SK-N-SH (cell line): ENCODE data around the gene PABPN1L. TPM values are rescaled to one million over a fixed set of nuclear protein-coding genes. Genes with fewer than 3 reads are reported as not detected.

Experiments used
- CTCF ChIA-PET: fragments of 300-600, 350-600 bp; formaldehyde crosslinking; extraction: SDS; loops from one replicate; lab custom pipeline; 2021; lab: Yijun Ruan, JAX
- POLR2A ChIA-PET: fragments of 350-600 bp; sonication (Branson Sonifier 250); formaldehyde crosslinking; extraction: SDS; loops from one replicate; lab custom pipeline; 2020; ENCODE audit warnings: antibody characterized with exemption, inconsistent platforms; lab: Yijun Ruan, JAX
- DNase-seq: peaks from one replicate; pipeline ENCODE4 v3.0.0; 2012
- H2AFZ ChIP-seq: fragments of 200-600 bp; sonication (generic); 2 replicates; pipeline ENCODE4 v1.8.1; 2016; ENCODE audit warnings: antibody characterized with exemption, mild to moderate bottlenecking, low read depth
- H3F3A ChIP-seq: fragments of 200-600 bp; sonication (generic); replicated peaks from 2 replicates; pipeline ENCODE3; 2016; ENCODE audit warnings: antibody characterized with exemption, mild to moderate bottlenecking; ENCODE audit not compliant: insufficient read depth
- H3K27ac ChIP-seq, 2 experiments: fragments of 200-500 bp in 1 of 2; fragments of 200-600 bp in 1 of 2; sonication (Bioruptor generic) in 1 of 2; sonication (generic), shearing (Covaris generic) in 1 of 2; 2 replicates each; pipeline versions ENCODE4 v1.5.1 to v1.6.1; 2014 to 2016; ENCODE audit warnings: low read depth in 2 of 2, inconsistent platforms in 1 of 2, low read length in 1 of 2, mild to moderate bottlenecking in 1 of 2, mixed read lengths in 1 of 2
- H3K27me3 ChIP-seq: fragments of 200-600 bp; sonication (generic), shearing (Covaris generic); 2 replicates; pipeline ENCODE4 v1.6.1; 2016; ENCODE audit warnings: mixed run types; ENCODE audit not compliant: insufficient read depth
- H3K36me3 ChIP-seq, 2 experiments: fragments of 200-500 bp in 1 of 2; fragments of 200-600 bp in 1 of 2; sonication (Bioruptor generic) in 1 of 2; sonication (generic) in 1 of 2; replicated peaks in 1 of 2; 2 replicates each; pipeline versions ENCODE3 to v1.5.1; 2014 to 2016; ENCODE audit warnings: low read length in 1 of 2, mild to moderate bottlenecking in 1 of 2; ENCODE audit not compliant: insufficient read depth in 2 of 2, control insufficient read depth in 1 of 2
- H3K4me1 ChIP-seq, 2 experiments: fragments of 200-500 bp in 1 of 2; fragments of 200-600 bp in 1 of 2; sonication (Bioruptor generic) in 1 of 2; sonication (generic), shearing (Covaris generic) in 1 of 2; 2 replicates each; pipeline versions ENCODE4 v1.5.1 to v1.6.1; 2014 to 2016; ENCODE audit warnings: low read depth in 1 of 2, low read length in 1 of 2, mixed run types in 1 of 2; ENCODE audit not compliant: insufficient read depth in 2 of 2, control insufficient read depth in 1 of 2
- H3K4me2 ChIP-seq: fragments of 200-600 bp; sonication (generic), shearing (Covaris generic); 2 replicates; pipeline ENCODE4 v1.6.1; 2017; ENCODE audit warnings: mixed run types
- H3K4me3 ChIP-seq, 2 experiments: fragments of 200-500 bp in 1 of 2; fragments of 200-600 bp in 1 of 2; sonication (Bioruptor generic) in 1 of 2; sonication (generic), shearing (Covaris generic) in 1 of 2; 2 replicates each; pipeline versions ENCODE4 v1.5.1 to v1.8.1; 2014 to 2016; ENCODE audit warnings: low read depth in 2 of 2, inconsistent platforms in 1 of 2, low read length in 1 of 2, mild to moderate bottlenecking in 1 of 2, mixed read lengths in 1 of 2, moderate library complexity in 1 of 2
- H3K79me2 ChIP-seq: fragments of 200-600 bp; sonication (generic); 2 replicates; pipeline ENCODE4 v1.8.1; 2017; ENCODE audit warnings: mild to moderate bottlenecking; ENCODE audit not compliant: insufficient read depth
- H3K9ac ChIP-seq: fragments of 200-600 bp; sonication (generic); 2 replicates; pipeline ENCODE4 v1.6.1; 2017; ENCODE audit warnings: mixed run types
- H3K9me2 ChIP-seq: fragments of 200-600 bp; sonication (generic); 2 replicates; pipeline ENCODE4 v1.6.1; 2017; ENCODE audit warnings: mixed run types
- H3K9me3 ChIP-seq: fragments of 200-600 bp; sonication (generic); 2 replicates; pipeline ENCODE4 v1.6.1; 2017; ENCODE audit warnings: mixed run types, mild to moderate bottlenecking, moderate library complexity
- H4K20me1 ChIP-seq: fragments of 200-600 bp; sonication (generic); 2 replicates; pipeline ENCODE4 v1.6.1; 2017; ENCODE audit warnings: mild to moderate bottlenecking, mixed run types; ENCODE audit not compliant: insufficient read depth
- CTCF ChIP-seq: fragments of 200-600 bp; sonication (generic); IDR thresholded peaks from 2 replicates; pipeline ENCODE4 v1.6.1; 2017; ENCODE audit warnings: antibody characterized with exemption, mild to moderate bottlenecking, moderate library complexity
- ELF1 ChIP-seq: IDR thresholded peaks from 2 replicates; pipeline ENCODE4 v1.4.0; 2012
- EP300 ChIP-seq, 2 experiments: IDR thresholded peaks; 2 replicates each; pipeline versions ENCODE4 v1.4.0 to v1.6.1; 2012; ENCODE audit warnings: borderline replicate concordance in 1 of 2, low read depth in 1 of 2, low read length in 1 of 2
- EZH2phosphoT487 ChIP-seq: fragments of 200-600 bp; sonication (generic); IDR thresholded peaks from 2 replicates; pipeline ENCODE4 v1.6.1; 2017; ENCODE audit warnings: low read depth, mixed run types, mild to moderate bottlenecking, antibody characterized with exemption, moderate library complexity, borderline replicate concordance
- FOXJ3 ChIP-seq: sonication (generic); formaldehyde crosslinking; IDR thresholded peaks from 2 replicates; pipeline ENCODE4 v1.5.1; 2020; ENCODE audit warnings: mild to moderate bottlenecking, missing genetic modification reagents
- GABPA ChIP-seq: IDR thresholded peaks from 2 replicates; pipeline ENCODE4 v1.4.0; 2012; ENCODE audit warnings: low read depth, mild to moderate bottlenecking
- GATA2 ChIP-seq: sonication (generic); formaldehyde crosslinking; IDR thresholded peaks from 2 replicates; pipeline ENCODE4 v1.5.0; 2020; ENCODE audit warnings: mild to moderate bottlenecking, missing genetic modification reagents
- MAX ChIP-seq: IDR thresholded peaks from 2 replicates; pipeline ENCODE4 v1.4.0; 2012; ENCODE audit warnings: low read depth
- MEF2A ChIP-seq: IDR thresholded peaks from 2 replicates; pipeline ENCODE4 v1.4.0; 2012; ENCODE audit warnings: low read depth, borderline replicate concordance
- MXI1 ChIP-seq: IDR thresholded peaks from 2 replicates; pipeline ENCODE4 v1.6.1; 2012; ENCODE audit warnings: mild to moderate bottlenecking, low read depth, low read length, improper control_type of control experiment
- NFIC ChIP-seq: IDR thresholded peaks from 2 replicates; pipeline ENCODE4 v1.4.0; 2012; ENCODE audit warnings: borderline replicate concordance
- NRF1 ChIP-seq: IDR thresholded peaks from 2 replicates; pipeline ENCODE4 v1.6.1; 2012; ENCODE audit warnings: low read depth, mild to moderate bottlenecking, low read length
- POLR2AphosphoS5 ChIP-seq: IDR thresholded peaks from 2 replicates; pipeline ENCODE4 v1.6.1; 2012; ENCODE audit warnings: low read depth, low read length
- RFX5 ChIP-seq: IDR thresholded peaks from 2 replicates; pipeline ENCODE4 v1.6.1; 2012; ENCODE audit warnings: mild to moderate bottlenecking, improper control_type of control experiment, low read length
- RXRA ChIP-seq: IDR thresholded peaks from 2 replicates; pipeline ENCODE4 v1.4.0; 2012; ENCODE audit warnings: low read depth, mild to moderate bottlenecking, borderline replicate concordance
- WGBS: methylation state at CpG from one replicate; pipeline ENCODE4 v1.1.6; 2017; ENCODE audit warnings: low lambda C conversion rate; 5-methylcytosine and 5-hydroxymethylcytosine counted together
- polyA plus RNA-seq, 3 experiments: library from polyadenylated mRNA; depleted of rRNA; stranded (reverse); fragments of >200 nt; gene quantifications; 2 replicates each; pipeline ENCODE4 v1.2.3, GENCODE V29; 2012
- TF ChIP-seq, protein P1 (sequence below): IDR thresholded peaks from 2 replicates; pipeline ENCODE4 v1.4.0; 2012; ENCODE audit warnings: low read depth, borderline replicate concordance
- TF ChIP-seq, protein P2 (sequence below): IDR thresholded peaks from 2 replicates; pipeline ENCODE4; 2012
- TF ChIP-seq, protein P3 (sequence below): IDR thresholded peaks from 2 replicates; pipeline ENCODE4 v1.4.0; 2012; ENCODE audit warnings: low read depth, borderline replicate concordance

The PABPN1L gene
- polyA plus RNA-seq, 1 of the 3 experiments (the other 2 are of a cell fraction), result not detected

DNA sequence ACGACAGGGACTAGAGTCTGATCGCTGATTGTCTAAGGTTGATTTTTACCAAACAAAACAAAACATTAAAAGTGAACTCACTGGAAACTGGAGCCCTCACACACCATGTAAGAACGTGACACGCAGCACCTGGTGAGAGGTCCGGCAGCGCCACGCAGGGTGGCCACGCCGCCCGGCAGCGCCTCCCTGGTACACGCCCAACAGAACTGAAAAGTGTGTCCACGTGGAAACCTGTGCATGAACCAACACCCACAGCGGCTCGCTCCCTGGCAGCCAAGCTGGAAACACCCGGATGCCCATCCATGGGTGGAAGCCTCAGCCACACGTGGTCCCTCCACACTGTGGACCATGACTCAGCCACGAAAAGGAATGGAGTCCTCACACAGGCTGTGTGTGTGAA, 18.8 kb downstream of the PABPN1L start:
- ChIA-PET CTCF (interaction anchor here (0.7 to 2.6 kb wide), 2 partner anchors 10 to 206 kb away, joined by 3 to 14 read pairs; partner anchors contain the start of genes GALNS and TRAPPC2L), POLR2A (no interaction called here)
- Histone ChIP-seq H2AFZ (no peak overlapping the region), H3K4me3 (no peak overlapping the region), H3K36me3 (peaks cover 0 to 10% of the 10 kb centered on the region in 2 experiments), H3K27ac (no peak overlapping the region), H3K4me2 (no peak overlapping the region), H3K9ac (no peak overlapping the region), H3F3A (no peaks in the 10 kb centered on the region), H3K9me3 (no peaks in the 10 kb centered on the region), H3K27me3 (no peaks in the 10 kb centered on the region), H3K9me2 (no peaks in the 10 kb centered on the region), H3K4me1 (no peaks in the 10 kb centered on the region), H4K20me1 (0 out of 2 replicates have a peak, but pooled peaks cover 3% of the 10 kb centered on the region), H3K79me2 (no peaks in the 10 kb centered on the region)
- TF ChIP-seq EZH2phosphoT487, result no peak
- no peak for TF ChIP-seq FOXJ3
- no peak for TF ChIP-seq MXI1
- TF ChIP-seq, protein P1, sequence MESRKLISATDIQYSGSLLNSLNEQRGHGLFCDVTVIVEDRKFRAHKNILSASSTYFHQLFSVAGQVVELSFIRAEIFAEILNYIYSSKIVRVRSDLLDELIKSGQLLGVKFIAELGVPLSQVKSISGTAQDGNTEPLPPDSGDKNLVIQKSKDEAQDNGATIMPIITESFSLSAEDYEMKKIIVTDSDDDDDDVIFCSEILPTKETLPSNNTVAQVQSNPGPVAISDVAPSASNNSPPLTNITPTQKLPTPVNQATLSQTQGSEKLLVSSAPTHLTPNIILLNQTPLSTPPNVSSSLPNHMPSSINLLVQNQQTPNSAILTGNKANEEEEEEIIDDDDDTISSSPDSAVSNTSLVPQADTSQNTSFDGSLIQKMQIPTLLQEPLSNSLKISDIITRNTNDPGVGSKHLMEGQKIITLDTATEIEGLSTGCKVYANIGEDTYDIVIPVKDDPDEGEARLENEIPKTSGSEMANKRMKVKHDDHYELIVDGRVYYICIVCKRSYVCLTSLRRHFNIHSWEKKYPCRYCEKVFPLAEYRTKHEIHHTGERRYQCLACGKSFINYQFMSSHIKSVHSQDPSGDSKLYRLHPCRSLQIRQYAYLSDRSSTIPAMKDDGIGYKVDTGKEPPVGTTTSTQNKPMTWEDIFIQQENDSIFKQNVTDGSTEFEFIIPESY, result no peak
- no peak for DNase-seq
- WGBS, result 86% methylated on average over 15 of the region's 18 CpGs

DNA sequence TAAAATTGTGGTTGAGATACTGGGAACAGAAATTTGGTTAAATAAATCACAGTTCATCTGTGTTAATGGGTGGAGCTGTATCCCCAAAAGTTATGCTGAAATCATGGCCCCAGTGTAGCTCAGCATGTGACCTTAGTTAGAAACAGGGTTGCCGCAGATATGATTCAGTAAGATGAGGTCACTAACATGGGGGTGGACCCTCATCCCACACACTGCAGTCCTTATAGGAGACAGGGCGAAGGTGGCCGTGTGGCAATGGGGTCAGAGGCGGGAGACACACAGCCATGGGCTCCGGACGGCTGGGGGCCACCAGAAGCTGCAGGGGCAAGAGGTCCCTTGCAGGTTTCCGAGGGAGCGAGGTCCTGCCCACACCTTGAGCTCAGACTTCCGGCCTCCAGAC, 20.4 kb downstream of the PABPN1L start:
- H3K9ac ChIP-seq, result no peak overlapping the region
- H3K4me1 ChIP-seq, result no peaks in the 10 kb centered on the region
- no peak overlapping the region for H2AFZ ChIP-seq
- no peak overlapping the region for H3K4me3 ChIP-seq
- no peaks in the 10 kb centered on the region for H3K9me3 ChIP-seq
- no peak overlapping the region for H3K4me2 ChIP-seq
- 94% methylated on average over 9 of the region's 9 CpGs for WGBS
- no peak overlapping the region for H3K27ac ChIP-seq
- 0 out of 2 replicates have a peak, but pooled peaks cover 3% of the 10 kb centered on the region for H4K20me1 ChIP-seq
- H3K9me2 ChIP-seq, result no peaks in the 10 kb centered on the region
- peaks cover 0 to 10% of the 10 kb centered on the region in 2 experiments for H3K36me3 ChIP-seq
- ChIA-PET CTCF (interaction anchor here (0.6 to 2.6 kb wide), 2 partner anchors 11 to 30 kb away, joined by 4 to 14 read pairs; partner anchors contain the start of genes GALNS and TRAPPC2L), POLR2A (no interaction called here)
- H3F3A ChIP-seq, result no peaks in the 10 kb centered on the region
- no peaks in the 10 kb centered on the region for H3K27me3 ChIP-seq
- TF ChIP-seq MEF2A, result no peak
- TF ChIP-seq NRF1, result no peak
- TF ChIP-seq POLR2AphosphoS5, result no peak
- no peak for TF ChIP-seq GABPA
- no peak for TF ChIP-seq MXI1
- no peak for TF ChIP-seq MAX
- TF ChIP-seq RXRA, result no peak
- TF ChIP-seq CTCF, result no peak
- TF ChIP-seq EP300 (IDR thresholded peaks at IDR 0.05; ENCODE audit: borderline replicate concordance in 1 of 2, low read depth in 1 of 2, low read length in 1 of 2), result no peak
- no peak for TF ChIP-seq NFIC
- no peak for TF ChIP-seq RFX5
- TF ChIP-seq ELF1, result no peak
- TF ChIP-seq, protein P2, sequence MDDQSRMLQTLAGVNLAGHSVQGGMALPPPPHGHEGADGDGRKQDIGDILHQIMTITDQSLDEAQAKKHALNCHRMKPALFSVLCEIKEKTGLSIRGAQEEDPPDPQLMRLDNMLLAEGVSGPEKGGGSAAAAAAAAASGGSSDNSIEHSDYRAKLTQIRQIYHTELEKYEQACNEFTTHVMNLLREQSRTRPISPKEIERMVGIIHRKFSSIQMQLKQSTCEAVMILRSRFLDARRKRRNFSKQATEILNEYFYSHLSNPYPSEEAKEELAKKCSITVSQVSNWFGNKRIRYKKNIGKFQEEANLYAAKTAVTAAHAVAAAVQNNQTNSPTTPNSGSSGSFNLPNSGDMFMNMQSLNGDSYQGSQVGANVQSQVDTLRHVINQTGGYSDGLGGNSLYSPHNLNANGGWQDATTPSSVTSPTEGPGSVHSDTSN, result no peak
- no peak for TF ChIP-seq FOXJ3
- TF ChIP-seq, protein P3, sequence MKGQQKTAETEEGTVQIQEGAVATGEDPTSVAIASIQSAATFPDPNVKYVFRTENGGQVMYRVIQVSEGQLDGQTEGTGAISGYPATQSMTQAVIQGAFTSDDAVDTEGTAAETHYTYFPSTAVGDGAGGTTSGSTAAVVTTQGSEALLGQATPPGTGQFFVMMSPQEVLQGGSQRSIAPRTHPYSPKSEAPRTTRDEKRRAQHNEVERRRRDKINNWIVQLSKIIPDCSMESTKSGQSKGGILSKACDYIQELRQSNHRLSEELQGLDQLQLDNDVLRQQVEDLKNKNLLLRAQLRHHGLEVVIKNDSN, result no peak
- TF ChIP-seq GATA2 (CRISPR knock-in tag), result no peak
- no peak for DNase-seq
- no peaks in the 10 kb centered on the region for H3K79me2 ChIP-seq
